Keratinocyte (primary cell): ENCODE data around the gene ASIC2.

ENCODE experiments used
- CTCF ChIP-seq, 3 experiments: IDR thresholded peaks in 1 of 3; conservative IDR thresholded peaks in 1 of 3; optimal IDR thresholded peaks in 1 of 3; 2 replicates in 2 of 3; 3 replicates in 1 of 3; pipeline versions ENCODE3 to v1.5.1; 2011; ENCODE audit warnings: low read length in 3 of 3, mild to moderate bottlenecking in 3 of 3, moderate library complexity in 2 of 3, control low read depth in 1 of 3, inconsistent platforms in 1 of 3; ENCODE audit not compliant: insufficient read depth in 2 of 3; ENCODE audit errors: extremely low read depth in 1 of 3
- EZH2 ChIP-seq: IDR thresholded peaks from one replicate; pipeline ENCODE4 v1.6.1; 2012; ENCODE audit warnings: inconsistent platforms, mild to moderate bottlenecking, low read length, moderate library complexity

DNA sequence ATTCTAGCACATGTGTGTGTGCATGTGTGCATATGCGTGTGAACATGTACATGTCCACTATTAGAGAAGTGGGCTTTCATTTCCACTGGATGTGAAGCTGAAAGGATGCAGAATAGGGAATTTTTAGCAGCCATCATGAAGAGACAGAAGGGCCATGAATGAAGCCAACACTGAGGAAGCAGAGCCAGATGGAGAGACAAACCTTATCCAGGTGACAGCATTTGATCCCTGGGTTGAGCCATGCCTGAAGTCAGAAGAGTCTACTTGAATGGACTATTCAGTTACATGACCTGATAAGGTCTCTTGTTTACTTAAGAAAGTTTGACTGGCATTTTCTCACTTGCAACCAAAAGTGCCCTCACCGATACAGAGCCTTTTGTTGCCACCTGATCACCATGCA, 88.4 kb downstream of the ASIC2 start:
- no peak for TF ChIP-seq EZH2
- TF ChIP-seq CTCF (optimal IDR thresholded peaks at IDR 0.05 in 1 of 3, IDR thresholded peaks at IDR 0.05 in 1 of 3, conservative IDR thresholded peaks at IDR 0.05 in 1 of 3; ENCODE audit: extremely low read depth in 1 of 3, insufficient read depth in 2 of 3, low read length in 3 of 3): no peak
